HG02840 (cell line): ENCODE measurements around the gene LIPM.
"Not testable (repeated sequence)": the region's sequence is repeated elsewhere in the genome, so short reads cannot be mapped to it uniquely, and the experiment has no call there.

ENCODE experiments used
- ATAC-seq: cut with Tn5 transposase; IDR thresholded peaks from one replicate; pipeline ENCODE4 v1.9.1; 2021; ENCODE audit warnings: mild to moderate bottlenecking, moderate library complexity, moderate number of reproducible peaks; ENCODE audit not compliant: unreplicated experiment, low FRiP score

LIPM gene

DNA sequence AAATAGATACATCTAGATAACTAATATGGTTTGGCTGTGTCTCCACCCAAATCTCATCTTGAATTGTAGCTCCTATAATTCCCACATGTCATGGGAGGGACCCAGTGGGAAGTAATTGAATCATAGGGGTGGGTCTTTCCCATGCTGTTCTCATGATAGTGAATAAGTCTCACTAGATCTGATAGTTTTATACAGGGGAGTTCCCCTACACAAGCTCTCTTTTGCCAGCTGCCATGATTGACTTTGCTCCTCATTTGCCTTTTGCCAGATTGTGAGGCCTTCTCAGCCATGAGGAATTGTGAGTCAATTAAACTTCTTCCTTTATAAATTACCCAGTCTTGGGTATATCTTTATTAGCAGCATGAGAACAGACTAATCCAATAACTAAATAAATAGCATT, 35.1 kb downstream of the LIPM start:
- not testable (repeated sequence) for ATAC-seq

DNA sequence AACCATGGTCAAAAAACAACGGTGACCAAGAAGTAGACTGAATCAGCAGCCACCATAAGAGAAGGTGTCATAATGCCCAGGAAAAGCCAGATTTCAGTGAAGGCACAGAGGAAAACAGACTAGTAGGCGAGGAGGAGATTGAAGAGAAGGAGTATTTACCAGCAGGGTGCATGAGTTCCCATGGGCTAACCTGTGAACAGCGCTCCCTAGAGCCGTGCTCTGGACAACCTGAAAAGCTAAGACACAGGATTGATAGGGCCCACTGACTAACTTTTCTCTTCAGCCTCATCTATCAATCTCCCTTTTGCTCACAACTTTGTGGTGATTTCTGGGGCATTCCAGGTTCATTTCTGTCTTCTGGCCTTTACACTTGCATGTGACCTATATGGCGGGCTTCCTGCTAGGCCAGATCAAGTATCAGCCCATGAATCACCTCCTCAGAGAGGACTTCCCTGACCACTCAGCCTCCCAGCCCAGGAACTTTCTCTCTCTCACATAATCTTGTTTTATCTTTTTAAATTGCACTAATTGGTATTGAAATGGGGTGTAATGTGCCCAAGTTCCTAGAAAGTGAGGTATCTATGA, 36.3 kb downstream of the LIPM start:
- no peak for ATAC-seq

DNA sequence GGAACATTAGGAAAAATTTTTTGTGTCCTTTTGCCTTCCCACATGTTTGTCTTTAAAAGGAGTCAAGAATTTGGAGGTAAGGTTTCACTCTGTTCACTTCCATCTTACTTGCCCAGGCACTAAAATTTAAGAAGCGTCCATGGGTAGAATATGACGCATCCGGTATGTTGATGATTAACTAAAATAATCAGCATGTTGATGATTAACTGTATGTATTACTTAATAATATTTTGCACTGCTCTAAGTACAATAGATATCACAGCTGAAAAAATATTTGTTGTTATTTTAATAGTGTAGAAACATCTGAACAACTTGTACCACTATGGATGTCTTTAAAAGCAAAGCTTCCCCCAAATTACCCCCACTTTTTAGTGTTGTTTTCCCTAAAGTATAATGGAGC, 37.6 kb downstream of the LIPM start:
- no peak for ATAC-seq

DNA sequence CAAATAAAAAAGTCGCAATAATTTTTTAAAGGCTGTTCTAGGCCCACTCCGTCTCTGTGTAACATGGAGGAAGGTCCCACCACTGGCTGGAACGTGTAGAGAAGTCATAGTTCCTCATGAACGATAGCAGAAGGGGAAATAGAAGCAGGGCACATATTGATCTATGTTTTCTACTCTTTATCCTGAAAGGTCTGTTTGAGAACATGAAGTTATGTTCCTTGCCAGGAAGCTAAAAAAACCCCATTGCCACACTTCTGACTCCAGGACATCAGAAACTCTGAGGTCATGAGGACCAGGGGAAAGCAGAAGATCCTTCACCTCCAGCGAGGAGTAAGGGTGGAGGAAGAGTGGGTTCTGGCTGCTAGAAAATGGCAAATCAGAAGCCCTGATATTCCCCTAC, 38.4 kb downstream of the LIPM start:
- no peak for ATAC-seq

DNA sequence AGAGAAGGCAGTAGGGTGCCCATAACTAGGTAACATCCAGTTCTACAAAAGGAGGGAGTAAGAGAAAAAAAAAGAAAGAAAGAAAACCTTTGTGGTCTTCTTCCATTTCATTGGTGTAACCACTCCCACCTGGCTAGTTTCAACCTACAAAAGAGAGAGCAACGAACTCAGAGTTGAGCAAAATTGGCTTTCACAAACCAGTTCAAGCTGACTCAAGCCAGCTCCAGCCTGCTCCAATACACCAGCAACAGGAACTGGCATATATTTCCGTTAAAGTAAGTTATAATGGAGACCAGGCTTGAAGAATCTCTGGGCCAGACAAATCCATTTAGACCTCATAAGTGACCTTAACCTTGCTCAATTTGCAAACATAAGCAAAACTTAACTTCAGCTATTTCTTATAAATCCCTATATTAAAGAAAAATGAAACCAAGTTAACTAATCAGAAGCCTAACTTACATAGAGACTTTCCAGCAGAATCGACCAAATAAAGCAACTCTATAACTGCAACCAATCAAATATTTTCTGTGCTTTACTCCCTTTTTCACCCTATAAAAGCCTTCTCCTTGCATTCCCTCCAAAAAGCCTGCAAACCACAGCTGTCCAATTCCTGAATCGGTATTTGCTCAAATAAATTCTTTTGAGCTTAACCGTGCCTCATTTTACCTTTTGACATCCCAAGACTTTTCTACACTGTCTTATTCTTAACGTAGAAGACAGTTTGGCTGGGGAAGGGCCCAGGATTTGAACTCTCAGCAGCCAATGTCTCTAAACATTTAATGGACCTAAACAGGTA, 39.0 kb downstream of the LIPM start:
- no peak for ATAC-seq

DNA sequence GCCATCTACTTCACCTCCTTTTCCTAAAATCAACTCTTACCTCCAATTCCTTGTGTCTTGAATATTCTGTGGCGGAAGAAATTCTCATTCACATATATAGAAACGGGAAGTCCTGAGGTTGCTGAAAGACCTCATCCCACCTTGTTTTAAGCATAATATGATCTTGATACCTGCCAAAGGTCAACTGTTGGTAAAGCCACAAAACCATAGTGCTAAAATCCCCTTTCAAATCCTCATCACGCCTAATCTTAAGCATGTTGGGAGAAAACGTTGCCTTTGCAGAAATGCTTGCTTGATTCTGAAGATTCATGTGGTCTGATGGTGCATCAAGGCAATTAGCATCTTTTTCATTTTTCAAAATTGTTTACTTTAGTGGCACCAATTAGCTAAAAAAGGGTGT, 40.6 kb downstream of the LIPM start:
- ATAC-seq, result no peak

DNA sequence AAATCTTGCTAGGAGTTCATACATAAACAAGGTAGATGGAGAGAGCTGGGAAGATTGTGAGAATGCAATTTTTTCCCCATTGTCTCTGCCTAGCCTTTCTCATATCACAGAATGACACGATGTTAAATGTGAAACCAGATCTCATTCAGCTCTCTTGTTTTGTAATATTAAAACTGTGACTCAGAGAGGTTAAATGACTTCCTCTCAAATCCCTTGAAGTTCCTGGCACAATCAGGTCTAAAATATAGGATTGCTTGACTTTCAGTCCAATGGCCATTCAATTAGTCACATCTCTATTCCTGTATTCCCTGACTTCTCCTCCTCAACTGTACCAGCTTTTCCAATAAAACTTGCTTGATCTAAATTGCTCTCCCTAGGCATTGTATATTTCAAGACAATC, 46.0 kb downstream of the LIPM start:
- ATAC-seq, result no peak

DNA sequence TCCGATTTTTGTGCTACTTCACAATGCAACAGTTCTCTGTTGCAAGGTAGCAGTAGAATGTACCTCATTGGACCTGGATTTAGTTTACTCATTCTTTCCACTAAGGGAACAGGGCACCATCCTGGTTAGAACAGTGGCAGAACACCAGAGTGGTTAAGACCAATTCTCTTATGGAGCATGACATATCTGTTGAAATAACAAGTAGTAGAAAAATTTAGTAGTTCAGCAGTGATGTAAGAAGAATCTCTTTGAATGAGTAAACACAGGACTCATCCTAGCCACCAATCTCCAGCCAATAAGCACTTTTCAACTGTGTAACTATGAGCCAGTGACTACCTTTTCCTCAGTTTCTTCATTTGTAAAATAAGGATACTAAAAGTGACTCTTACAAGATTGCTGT, 46.7 kb downstream of the LIPM start:
- ATAC-seq, result no peak

DNA sequence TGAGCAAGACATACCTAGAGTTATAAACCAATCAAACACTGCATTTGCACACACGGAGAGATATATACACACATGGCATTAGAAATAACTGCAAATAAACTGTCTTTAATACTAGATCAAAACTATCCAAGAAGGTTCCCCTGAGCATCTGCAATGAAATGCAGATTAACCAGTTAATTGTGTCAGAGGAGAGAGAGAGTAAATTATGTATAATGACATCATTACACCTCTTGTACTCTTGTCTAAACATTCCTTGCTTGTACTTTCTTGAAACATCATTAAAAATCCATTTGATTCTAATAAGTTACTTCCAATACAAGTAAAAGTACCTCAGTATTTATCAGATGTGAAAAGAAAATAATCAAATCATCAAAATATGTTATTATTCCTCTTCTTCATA, 48.2 kb downstream of the LIPM start:
- ATAC-seq, result no peak

DNA sequence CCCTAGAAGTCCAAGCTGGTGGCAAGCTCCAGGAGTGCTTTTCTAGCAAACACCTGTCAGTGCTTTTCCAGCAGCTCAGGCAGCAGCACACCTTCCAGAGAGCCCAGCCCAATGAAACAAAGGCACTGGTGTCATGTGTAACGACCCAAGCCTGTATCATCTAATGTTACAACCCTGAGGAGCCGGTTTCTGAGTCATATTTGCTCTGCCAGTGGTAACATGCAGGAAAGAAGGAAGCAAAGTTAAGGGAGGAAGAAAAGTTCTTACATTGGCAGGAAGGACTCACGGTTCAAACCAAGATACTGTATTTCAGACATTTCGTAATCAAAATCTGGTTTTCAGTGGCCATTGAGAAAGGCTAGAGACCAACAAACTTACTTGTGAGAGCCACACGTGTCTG, 49.2 kb downstream of the LIPM start, which contains the start of gene ANKRD22:
TSS of gene ANKRD22 (minus strand) at position 139 of the 400 bp plus-strand sequence. CDS start 237 bp downstream, outside the sequence.
- no peak for ATAC-seq

DNA sequence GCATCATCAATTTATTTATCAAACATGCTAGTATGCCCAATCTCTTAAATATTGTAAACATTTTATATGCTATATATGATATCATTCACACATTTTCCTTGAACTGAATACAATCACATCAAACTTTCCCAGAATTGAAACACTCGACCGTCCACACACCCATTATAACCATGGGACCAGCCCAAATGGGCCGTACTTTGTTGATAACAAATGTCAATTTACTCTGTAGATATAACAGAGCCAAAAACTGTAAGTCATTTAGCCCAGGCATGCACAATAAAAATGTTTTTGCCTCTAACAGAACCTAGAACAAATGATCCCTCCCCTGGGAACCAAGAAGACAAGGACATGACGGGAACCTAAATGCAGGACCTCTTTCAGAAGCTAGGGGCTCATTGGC, 49.8 kb downstream of the LIPM start:
- no peak for ATAC-seq

DNA sequence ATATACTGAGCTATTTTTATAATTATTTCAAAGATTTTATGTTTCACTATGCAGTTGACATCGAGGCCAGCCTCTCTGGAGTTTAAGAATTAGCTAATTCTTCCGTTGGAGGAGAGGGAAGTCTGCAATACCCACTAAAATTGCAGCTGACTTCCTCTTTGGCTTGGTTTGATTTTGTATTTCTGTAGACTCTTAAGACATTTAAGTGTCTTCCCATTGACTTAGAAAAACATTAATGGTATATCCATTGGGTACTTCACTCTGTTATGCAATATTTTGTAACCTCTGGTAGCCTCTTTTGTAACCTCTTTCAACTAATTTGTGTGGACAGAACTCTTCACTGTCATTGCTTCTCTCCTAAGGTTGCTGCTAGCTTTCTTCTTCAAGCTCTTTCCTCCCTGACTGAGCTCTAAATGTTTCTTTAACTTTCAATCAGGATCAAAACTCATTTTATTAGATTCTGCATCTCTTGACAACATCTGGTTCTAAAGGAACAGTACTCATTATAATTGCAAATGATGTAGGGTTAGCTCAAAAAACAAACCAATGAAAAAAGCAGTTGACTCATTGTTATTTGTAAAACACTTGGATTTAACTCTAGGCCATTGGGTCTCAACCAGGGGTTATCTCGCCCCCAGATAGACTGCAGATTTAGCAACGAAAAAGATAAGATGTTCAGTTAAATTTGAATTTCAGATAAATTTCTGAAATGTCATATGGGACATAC, 50.8 kb downstream of the LIPM start:
- ATAC-seq, result no peak

DNA sequence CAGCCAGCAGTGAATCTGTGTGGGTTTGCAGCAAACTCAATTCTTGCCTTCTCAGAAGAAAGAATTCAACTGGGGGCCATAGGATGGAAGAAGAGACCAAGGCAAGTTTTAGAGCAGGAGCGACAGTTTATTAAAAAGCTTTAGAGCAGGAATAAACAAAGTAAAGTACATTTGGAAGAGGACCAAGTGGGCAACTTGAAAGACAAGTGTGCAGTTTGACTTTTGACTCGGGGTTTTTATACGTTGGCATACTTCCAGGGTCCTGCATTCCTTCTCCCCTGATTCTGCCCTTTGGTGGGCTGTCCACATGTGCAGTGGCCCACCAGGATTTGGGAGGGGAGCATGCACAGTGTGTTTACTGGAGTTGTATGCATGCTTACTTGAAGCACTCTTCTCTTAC, 52.2 kb downstream of the LIPM start:
- no peak for ATAC-seq

DNA sequence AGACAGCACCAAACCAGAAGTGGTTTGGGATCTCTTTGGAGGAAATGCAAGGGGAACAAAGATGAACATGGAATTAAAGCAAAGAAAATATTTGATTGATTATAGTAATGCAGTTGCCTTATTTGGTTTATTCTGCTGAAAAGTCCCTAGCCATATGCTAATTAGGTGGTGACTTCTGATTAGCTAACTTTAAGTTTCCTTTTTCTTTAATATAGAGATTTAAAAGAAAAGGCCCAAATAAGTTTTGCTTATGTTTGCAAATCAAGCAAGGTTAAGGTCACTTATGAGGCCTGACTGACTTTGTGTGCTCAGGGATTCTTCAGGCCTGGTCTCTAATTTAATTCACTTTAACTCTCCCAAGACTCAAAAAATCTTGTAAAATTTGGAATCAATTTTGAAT, 55.3 kb downstream of the LIPM start:
- no peak for ATAC-seq

DNA sequence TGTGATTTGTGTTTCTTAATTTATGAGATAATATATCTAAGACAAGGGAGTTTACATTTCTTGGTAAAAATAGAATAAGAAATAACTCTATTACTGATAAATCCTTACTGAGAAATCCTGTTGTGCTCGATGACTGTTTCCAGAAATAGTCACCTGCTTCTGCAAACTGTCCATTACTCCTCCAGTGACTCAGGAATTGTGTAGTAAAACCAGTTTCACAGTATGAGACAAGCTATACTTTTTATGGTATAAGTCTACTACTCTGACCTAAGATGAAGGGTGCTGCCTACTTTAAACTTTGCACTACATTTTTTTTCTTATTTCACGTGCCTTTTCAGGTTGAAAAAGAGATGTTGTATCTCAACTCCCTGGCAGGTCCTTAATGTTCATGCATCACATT, 56.0 kb downstream of the LIPM start:
- ATAC-seq, result no peak

DNA sequence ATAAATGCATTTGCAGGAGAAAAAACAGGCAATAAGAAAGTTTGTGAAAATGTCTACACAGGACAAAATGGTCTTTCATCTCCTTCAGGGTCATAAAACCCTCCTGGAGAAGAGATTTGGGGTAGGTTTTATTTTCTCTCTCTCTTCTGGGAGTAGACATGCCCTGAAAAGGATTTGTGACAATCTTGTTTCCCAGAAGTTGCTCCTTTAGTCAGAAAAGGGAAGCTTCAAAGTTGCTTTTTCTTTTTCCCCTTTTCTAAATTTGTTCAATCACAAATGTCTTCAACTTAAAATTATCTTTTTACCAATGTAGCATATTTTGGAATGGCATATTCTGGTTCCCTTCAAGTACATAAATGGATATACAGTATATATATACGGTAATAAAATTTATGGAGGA, 58.5 kb downstream of the LIPM start:
- ATAC-seq, result no peak

DNA sequence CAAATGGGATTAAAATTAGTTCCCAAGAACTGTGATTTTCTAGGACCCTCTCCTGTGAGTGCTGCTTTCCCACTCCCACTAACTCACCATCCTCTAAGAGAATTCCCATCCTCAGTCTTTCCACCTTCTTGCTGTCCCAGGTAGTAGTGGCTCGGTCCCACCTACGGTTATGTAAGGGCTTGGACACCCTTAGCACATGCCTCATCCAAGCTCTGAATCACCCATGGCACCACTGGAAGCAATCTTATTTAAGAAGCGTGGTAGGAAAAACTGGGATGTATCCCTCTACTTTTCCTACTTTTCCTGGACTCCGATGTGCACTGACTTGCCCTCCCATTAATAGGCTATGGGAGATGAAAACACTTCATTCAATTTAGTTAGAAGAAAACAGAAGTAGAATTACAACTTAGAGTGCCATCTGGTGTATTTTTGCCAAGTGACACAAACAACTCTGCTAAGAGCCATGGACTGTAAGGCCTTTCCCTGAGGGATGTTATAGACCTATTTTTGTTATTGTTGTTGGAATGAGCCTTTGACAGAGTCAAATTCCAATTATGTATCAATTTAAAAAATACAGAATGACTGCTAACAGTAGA, 62.8 kb downstream of the LIPM start:
- no peak for ATAC-seq

DNA sequence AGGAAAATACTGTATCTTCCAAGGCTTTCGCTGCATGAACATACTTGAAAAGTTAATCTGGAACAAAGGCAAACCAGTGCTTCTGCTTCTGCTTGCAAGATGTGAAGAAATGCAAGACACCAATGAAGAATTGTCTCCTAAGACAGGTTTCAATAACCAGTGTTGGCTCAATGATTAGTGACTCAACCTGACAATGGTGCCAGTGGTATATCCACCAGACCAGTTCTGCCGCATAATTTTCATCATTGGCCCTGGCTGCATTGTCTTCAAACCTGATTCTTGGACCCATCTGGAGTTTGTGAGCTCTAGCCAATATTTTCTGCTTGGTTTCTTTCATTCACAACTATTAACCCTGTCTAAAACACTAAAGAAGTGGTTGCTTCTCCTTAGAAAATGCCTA, 63.9 kb downstream of the LIPM start:
- ATAC-seq, result no peak

DNA sequence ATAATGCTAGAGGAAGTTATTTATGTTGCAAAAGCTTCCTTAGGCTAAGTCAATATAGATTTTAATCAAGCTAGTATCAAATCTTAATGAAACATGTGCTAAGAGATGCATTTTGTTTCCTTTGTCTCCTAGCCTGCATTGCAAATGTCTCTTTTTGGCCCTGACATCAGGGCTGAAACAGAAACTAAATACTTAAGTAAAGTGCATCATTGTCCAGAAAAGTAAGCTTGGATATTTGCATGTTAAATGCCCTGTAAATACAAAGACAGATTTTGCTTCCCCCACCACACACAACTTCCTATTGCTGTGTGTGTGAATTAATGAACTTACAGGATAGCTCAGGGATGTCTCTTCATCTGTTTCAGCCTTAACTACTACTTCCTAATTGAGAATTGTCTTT, 67.6 kb downstream of the LIPM start:
- ATAC-seq, result no peak
